ENCODE results near the gene MUC3A. TPM values are rescaled to one million over a fixed set of nuclear protein-coding genes. Genes with fewer than 3 reads are reported as not detected.
"Not testable (repeated sequence)": the region's sequence is repeated elsewhere in the genome, so short reads cannot be mapped to it uniquely, and the experiment has no call there.

The MUC3A gene
- total RNA-seq, 1 experiment from 2014 or later, result 29.2 TPM

GRCh38 chr7:100985033-100985797, 35.9 kb downstream of the MUC3A start:
- H2AK5ac ChIP-seq (ENCODE audit: insufficient read length, low read length); H2BK15ac ChIP-seq (ENCODE audit: low read depth, low read length); H2AFZ ChIP-seq (ENCODE audit: low read length); H3K79me1 ChIP-seq (ENCODE audit: insufficient read depth, low read depth, low read length, poor library complexity, severe bottlenecking); H2BK20ac ChIP-seq (ENCODE audit: low read depth, low read length, poor library complexity, severe bottlenecking); DNase-seq; H4K91ac ChIP-seq (ENCODE audit: insufficient read length, low read depth, low read length); H3K4me2 ChIP-seq (ENCODE audit: insufficient read depth, insufficient read length, low read length); H3K4me1 ChIP-seq (ENCODE audit: insufficient read depth, low read length); H4K20me1 ChIP-seq (ENCODE audit: control insufficient read depth, insufficient read depth, insufficient read length); H3K4me3 Mint-ChIP-seq; H3K14ac ChIP-seq (ENCODE audit: insufficient read depth, low read length); H3K23ac ChIP-seq (ENCODE audit: insufficient read length, low read depth, low read length); H3K9me3 ChIP-seq (ENCODE audit: control insufficient read depth, low read depth, low read length); H3K23me2 ChIP-seq (ENCODE audit: insufficient read length, low read depth, low read length, poor library complexity, severe bottlenecking); H3K36me3 Mint-ChIP-seq (ENCODE audit: insufficient read depth in 1 of 3, low read depth in 3 of 3); H3K4ac ChIP-seq (ENCODE audit: low read depth, low read length); H2BK12ac ChIP-seq (ENCODE audit: insufficient read length, low read depth, low read length); H3K18ac ChIP-seq (ENCODE audit: insufficient read length, low read depth, low read length); H3K27me3 ChIP-seq (ENCODE audit: insufficient read depth, low read length); H3T11ph ChIP-seq (ENCODE audit: low read length); H3K79me2 ChIP-seq (ENCODE audit: insufficient read depth, low read length); H4K8ac ChIP-seq (replicated peaks; ENCODE audit: insufficient read length, low read depth, low read length); H4K5ac ChIP-seq (ENCODE audit: insufficient read length, low read depth, low read length); H3K56ac ChIP-seq (ENCODE audit: insufficient read length, low read depth, low read length); H3K9ac ChIP-seq (ENCODE audit: extremely low read depth, insufficient read length, low read length); H2BK5ac ChIP-seq (ENCODE audit: insufficient read length, low read length); H3K27me3 Mint-ChIP-seq (ENCODE audit: low read depth); H3K9me3 Mint-ChIP-seq; H2BK120ac ChIP-seq (ENCODE audit: low read depth, low read length, poor library complexity, severe bottlenecking); H3K4me1 Mint-ChIP-seq: not testable (repeated sequence)
- peak overlapping the region; percentile 39 for H3K27ac ChIP-seq (ENCODE audit: insufficient read length, low read depth, low read length)
- H3K27ac Mint-ChIP-seq, result peak overlapping the region in 1 of 3 experiments; percentile 78; a peak in 1 of 7 replicates
- no CpG with 5 or more reads among the region's 4 CpGs for WGBS (ENCODE audit: extremely low coverage, insufficient read length, low lambda C conversion rate)

Data from H9 (cell line).